GM18951 (cell line): ENCODE measurements around the gene FBXO39.
"Not testable (repeated sequence)": the region's sequence is repeated elsewhere in the genome, so short reads cannot be mapped to it uniquely, and the experiment has no call there.

Experiments used
- POLR2A ChIP-seq: IDR thresholded peaks from 4 replicates; pipeline ENCODE4 v1.6.1; 2011; ENCODE audit warnings: mild to moderate bottlenecking; ENCODE audit not compliant: insufficient read length, insufficient read depth; ENCODE audit errors: extremely low read depth
- in situ Hi-C: fragments of 300-500 bp; cut with MboI; formaldehyde crosslinking; loops from one replicate; pipeline ENCODE4 v1.12.0; 2022; ENCODE audit warnings: low sequenced_read_pairs, mixed read lengths, inconsistent platforms; ENCODE audit not compliant: unreplicated experiment

FBXO39 gene

GRCh38 chr17:6799738-6800137, 23.7 kb downstream of the FBXO39 start:
- in situ Hi-C loops, result no loop called here

DNA sequence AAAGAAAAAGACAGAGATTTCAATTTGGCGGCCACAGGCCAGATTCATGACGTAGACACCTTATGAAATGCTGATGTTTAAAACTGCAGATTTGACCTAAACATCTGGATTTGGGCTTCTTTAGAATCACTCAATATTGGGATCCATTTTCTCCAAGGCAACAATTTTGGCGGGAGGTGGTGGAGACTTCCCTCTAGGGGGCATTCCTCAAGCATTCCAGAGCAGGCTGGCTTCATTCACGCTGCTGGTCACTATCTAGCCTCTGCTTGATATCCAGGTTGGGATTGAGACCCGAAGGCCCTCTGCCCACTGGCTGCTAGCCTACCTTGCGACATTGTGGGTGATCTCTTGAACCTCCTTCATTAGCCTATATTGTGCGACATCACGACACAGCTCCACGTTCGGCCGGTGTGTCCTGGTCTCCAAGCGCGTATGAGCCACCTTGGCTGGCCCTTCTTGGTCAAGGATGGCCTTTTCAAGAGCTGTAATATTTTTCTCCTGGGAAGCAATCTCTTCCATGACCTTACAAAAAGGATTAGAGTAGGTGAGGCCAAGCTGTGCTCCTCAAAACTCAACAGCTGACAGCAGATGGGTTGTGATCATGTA, 24.5 kb downstream of the FBXO39 start:
- in situ Hi-C loops, result no loop called here
- TF ChIP-seq POLR2A, result no peak

More at GRCh38 chr17:6799738-6800137, 23.7 kb downstream of the FBXO39 start:
- no peak for TF ChIP-seq POLR2A

- in situ Hi-C loops, result no loop called here
- no peak for TF ChIP-seq POLR2A
Measured at GRCh38 chr17:6811510-6811909, 35.5 kb downstream of the FBXO39 start.

DNA sequence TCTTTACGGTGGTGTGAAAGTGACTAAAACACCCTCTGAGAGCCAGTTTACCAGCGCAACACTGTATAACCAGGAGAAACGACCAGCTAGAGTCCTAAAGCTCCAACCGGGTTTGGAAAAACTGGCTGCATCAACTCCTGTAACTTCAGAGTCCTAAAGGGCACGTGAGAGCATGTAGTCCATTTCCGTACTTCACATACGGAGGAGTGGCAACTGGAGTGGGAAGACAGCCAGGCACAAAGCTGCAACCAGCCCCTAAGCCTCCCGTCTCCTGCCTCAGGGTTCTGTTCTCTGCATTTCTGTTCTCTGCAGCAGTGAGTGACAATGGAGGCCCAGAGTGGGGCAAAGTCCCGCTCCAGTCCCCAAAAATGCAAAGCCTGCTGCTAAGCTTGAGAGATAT, 36.3 kb downstream of the FBXO39 start:
- in situ Hi-C loops, result no loop called here
- no peak for TF ChIP-seq POLR2A

DNA sequence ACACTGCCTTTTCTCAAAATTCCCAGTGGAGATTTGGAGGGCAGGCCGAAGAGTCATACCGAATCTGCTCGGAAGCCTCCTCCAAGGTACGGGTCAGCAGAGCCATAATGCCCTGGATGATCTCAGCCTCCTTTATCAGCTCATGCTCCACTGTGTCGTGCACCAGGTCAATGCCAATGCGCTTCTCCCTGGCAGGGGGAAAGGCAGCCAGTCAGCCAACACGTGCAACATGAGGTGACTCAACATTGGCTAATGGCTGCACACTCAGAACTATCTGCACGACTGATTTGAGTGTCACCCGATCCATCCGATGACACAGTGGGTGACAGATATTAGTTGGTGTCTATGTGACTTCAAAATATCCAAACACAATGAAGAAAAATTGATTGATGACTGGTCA, 39.8 kb downstream of the FBXO39 start:
- no peak for TF ChIP-seq POLR2A
- in situ Hi-C loops, result no loop called here

- in situ Hi-C loops, result not testable (repeated sequence)
Measured at GRCh38 chr17:6816368-6816767, 40.4 kb downstream of the FBXO39 start.

GRCh38 chr17:6818938-6819337, 42.9 kb downstream of the FBXO39 start:
- in situ Hi-C loops, result no loop called here
- TF ChIP-seq POLR2A, result no peak

DNA sequence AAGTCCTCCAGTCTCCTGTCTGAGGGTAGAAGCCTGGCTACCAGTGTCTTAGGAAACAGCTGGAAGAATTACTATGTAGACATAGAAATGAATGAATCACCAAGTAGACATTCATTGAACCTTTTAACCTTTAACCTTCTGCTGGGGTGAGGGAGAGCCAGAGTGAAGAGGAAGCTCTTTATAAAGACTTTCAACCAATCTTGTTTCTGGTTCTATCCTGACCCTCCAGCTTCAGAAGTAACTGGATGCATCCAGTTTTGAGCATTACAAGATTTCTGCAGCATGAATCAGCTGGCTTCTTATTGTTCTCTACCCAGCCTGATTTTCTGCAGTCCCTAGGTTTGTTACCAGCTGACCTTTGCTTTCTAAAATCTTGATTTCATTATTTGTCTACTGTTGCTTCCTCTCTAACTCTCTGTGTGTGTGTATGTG, 47.0 kb downstream of the FBXO39 start:
- no peak for TF ChIP-seq POLR2A
- in situ Hi-C loops, result no loop called here

- TF ChIP-seq POLR2A, result no peak
- in situ Hi-C loops, result no loop called here
Measured at GRCh38 chr17:6830383-6830986, 54.5 kb downstream of the FBXO39 start.

- no peak for TF ChIP-seq POLR2A
- in situ Hi-C loops, result no loop called here
Measured at GRCh38 chr17:6831661-6832263, 55.7 kb downstream of the FBXO39 start, which contains the start of gene TEKT1. Gene TEKT1, minus strand, starts transcription at chr17:6831729. Its CDS starts 1,353 bp downstream, at chr17:6830376.
